Body of pancreas (tissue), 4 donors: ENCODE data around the gene ITGA1.

Experiments
- POLR2A ChIP-seq, 3 donors: fragments of 450-650 bp; IDR thresholded peaks; one replicate each; pipeline ENCODE4 v1.6.1; 2016; ENCODE audit warnings: antibody characterized with exemption in 3 of 3, mild to moderate bottlenecking in 2 of 3
- TF ChIP-seq, protein P1 (sequence below), 7 experiments: fragments of 450-650 bp in 4 of 7; fragments of 200-600 bp in 3 of 7; sonication (generic) in 3 of 7; IDR thresholded peaks; one replicate each; pipeline ENCODE4 v1.5.1; 2016 to 2019; ENCODE audit warnings: antibody characterized with exemption in 7 of 7

DNA sequence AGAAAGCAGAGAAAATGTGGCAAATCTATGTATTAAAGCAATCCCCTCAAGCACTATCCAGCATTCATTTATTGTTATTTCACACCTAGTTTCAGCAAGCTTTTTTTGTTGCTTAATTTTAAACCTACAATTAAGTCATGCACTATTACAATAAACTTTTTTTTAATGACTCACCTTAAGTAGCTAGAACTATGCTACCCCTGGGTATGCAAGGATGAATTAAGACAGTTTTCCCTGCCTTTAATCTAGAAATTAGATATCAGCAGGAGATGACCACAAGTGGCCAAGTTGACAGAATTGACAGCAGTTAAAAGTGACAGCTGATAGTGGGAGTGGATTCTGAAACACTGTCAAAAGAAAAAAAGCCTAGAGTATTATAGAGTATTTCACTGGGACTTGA is 20.0 kb downstream of the ITGA1 start:
- TF ChIP-seq, protein P1, sequence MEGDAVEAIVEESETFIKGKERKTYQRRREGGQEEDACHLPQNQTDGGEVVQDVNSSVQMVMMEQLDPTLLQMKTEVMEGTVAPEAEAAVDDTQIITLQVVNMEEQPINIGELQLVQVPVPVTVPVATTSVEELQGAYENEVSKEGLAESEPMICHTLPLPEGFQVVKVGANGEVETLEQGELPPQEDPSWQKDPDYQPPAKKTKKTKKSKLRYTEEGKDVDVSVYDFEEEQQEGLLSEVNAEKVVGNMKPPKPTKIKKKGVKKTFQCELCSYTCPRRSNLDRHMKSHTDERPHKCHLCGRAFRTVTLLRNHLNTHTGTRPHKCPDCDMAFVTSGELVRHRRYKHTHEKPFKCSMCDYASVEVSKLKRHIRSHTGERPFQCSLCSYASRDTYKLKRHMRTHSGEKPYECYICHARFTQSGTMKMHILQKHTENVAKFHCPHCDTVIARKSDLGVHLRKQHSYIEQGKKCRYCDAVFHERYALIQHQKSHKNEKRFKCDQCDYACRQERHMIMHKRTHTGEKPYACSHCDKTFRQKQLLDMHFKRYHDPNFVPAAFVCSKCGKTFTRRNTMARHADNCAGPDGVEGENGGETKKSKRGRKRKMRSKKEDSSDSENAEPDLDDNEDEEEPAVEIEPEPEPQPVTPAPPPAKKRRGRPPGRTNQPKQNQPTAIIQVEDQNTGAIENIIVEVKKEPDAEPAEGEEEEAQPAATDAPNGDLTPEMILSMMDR (IDR thresholded peaks at IDR 0.05) = no peak
- TF ChIP-seq POLR2A (IDR thresholded peaks at IDR 0.05) = no peak
